Measurements from ENCODE around the gene TMEM100. TPM values are rescaled to one million over a fixed set of nuclear protein-coding genes. Genes with fewer than 3 reads are reported as not detected.
A peak's percentile ranks its signal among the peaks of the same experiment; 100 is the strongest.

The TMEM100 gene
- total RNA-seq, 2 donors from 2014 or later: 11.8 to 15.1 TPM

DNA sequence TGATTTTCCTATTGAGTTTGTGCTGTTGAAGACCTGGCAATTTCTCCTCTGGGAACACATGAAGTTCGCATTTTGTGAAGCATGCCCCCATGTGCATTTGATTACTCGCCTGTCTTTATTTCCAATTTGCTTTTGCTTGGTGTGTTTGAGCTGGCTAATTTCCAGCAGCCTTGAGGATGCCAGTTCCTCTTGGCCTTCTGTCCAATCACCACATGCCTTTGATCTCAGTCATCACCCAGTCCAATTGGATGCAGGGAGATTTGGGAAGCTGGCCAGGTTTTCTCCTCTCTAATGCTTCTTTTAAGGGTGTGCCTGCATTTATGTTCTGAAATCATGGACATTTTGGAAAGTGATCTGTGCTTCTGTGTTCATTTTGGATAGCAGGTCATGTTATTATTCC, 3.8 kb upstream of the TMEM100 start:
- no peak for DNase-seq (ENCODE audit: low spot score)
- intact Hi-C loops (cut with DNase I): no loop called here

DNA sequence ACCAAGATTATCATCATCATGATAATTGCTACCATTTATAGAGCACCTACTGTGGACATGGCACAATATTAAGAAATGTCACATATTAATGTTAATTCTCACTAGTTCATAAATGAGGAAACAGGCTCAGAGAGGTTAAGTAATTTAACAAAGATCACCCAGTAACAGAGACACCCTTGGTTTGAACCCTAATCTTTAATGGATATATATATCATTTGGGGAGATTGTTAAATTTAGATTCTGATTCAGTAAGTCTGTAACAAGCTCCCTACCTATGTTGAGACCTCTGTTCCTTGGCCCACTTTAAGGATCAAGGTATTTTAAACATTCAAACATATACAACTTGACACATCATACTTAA, 804 bp upstream of the TMEM100 start:
- intact Hi-C loops (cut with DNase I): no loop called here

DNA sequence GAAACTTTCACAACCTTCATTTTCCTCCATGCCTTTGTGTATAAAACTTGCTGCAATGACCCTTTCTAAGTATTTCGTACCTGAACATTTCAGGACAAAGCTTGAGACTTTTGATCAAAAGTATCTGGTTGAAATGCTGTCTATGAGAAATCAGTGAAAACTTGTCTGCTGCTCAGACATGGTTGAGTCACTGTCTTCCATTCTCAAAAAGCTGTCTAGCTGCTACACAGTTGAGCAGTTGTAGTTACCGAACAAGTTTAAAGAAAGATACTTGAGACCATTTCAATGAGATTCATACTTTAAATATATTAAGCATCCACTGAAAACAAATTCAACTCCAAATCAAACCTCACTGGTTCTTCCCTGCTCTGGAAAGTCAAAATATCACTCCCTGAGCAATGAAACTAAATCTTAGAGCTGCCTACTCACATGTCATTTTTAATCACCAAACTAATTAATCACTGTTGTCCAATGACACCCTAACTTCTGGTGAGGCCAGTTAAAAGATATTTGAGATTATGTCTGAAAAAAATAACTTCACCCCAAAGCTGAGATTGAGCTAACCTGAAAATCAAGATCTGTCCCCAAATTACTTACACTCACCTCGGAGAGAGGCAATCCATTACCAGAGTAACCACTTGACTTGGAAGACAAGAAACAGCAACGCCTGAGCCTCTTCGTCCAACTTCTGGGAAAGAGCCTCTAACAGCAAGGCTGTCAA, 488 bp downstream of the TMEM100 start:
- intact Hi-C loops (cut with DNase I): no loop called here
- no peak for DNase-seq (ENCODE audit: low spot score)

More for the DNA sequence above, 804 bp upstream of the TMEM100 start:
- no peak for DNase-seq (ENCODE audit: low spot score)

DNA sequence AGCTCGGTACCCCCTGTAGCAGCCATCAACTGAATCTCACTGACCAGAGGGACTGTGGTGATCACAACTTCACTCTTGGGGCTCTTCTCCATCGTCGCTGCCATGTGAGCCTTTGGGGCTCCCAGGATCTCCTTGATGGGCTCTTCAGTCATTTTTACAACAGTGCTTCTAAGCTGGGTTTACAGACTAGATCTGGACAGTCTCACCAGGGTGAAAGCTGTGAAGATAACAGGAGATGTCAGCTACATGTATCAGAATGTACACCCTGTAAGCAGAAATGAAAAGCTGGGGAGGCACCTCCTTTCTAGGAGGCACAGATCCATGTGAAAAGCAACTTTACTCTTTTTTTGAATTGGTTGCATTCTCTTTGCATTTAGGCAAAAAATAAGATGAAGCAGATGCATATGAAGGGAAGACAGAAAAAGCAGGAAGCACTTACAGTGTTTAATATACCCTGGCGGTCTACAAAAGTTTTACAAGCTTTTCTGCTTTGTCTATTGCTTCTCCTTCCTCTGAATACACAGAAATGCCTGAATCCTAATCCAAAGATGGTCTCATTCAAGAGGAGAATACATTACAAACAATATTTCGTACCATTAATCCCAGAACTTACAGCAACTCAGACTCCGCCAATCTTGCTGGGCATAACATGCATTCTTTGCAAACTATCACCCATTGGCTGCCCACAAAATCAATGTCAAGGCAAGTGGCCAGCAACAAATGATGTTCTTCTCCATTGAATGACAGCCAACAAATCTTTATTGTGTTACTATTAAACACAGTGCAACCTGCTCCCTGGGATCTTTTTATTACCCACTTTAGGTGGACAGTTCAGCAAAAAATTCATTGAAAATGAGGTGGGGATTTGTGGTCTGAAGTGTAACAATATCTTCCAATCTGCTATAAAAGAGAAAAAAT, 1.5 kb downstream of the TMEM100 start:
- intact Hi-C loops (cut with DNase I): no loop called here
- no peak for DNase-seq (ENCODE audit: low spot score)

DNA sequence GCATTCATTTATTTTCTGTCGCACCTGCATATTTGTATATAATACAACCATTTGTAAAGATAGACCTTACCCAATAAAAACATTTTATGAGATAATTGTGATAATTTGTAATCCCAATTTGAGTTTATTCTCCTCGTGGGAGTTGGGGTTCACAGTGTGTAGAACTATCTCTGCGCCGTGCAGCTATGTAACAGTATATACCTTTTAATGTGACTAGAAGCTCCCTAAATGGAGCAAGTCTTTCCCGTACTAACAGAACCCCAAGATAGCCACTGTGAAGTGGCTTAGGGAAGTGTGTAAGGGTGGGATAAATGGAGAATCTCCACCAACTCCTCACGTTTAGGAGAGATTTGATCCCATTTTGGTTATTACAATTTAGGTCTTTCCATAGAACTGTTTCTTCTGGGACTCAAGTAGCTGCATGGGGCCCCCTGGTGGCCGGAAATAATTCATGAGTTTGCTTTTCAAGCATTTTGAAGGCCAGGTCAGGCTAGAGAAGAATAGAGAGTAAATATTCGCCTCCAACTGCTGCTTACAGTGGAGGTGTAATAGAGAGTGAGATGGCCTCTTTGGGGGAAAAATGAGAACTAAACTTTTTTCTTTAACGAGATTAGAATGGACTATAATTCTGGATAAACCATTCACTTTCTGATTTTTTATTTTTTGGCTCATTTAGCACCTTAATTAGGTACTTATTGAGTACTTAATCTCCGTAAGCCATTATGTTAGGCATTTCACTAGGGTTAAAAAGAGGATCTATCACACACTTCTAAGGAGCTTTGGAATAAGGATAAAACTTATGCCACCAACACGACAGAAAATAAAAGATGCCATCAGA, 4.5 kb downstream of the TMEM100 start:
- peak; percentile 91 for DNase-seq (ENCODE audit: low spot score)
- intact Hi-C loops (cut with DNase I): no loop called here

DNA sequence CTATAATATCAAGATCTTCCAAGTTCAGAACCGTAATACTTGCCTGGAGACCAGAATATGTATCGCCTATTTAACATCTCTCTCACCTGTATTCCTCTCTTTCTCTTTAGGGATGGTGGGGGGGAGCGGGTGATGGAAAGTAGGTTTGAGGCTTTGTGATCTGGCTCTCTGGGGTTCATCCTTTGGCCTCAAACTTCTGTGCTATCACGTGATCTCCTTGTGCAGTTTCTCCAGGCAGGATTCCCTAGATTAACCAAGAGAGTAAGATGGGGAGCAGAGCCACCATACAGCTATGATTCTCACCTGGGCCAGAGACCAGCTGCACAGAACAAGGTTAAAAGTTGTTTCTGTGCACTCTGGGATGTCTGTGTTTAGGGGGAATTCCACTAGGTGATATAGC, 5.2 kb downstream of the TMEM100 start:
- intact Hi-C loops (cut with DNase I): no loop called here

DNA sequence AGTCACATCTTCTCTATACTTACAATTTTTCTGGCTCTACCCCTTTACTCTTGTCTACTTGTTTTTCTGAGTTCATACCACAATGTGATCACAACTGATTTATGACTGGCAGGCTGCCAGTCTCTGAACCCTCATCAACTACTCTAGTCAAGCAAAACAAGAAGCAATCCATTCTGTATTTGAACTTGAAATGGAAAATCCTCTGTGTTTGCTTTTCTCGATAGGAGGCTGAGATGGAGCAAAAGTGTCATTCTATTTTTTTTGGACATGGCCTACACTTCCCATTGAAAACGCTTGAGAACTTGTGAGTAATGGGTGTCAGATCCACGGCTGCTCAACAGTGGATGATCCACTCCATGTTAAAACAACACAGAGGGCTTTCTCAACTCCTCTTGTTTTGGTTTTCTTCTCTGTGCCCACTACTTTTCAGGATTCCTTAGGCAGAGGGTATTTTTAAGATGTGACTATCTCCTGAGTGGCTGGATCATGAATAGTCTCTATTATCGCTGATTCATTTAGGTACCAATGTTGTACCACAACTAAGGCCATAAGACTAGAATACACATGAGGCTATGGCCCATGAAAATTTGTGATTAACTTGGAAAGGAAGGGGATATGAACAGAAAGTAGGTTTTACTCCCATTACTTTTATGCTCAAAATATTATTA, 11.7 kb downstream of the TMEM100 start:
- DNase-seq (ENCODE audit: low spot score): no peak
- intact Hi-C loops (cut with DNase I): no loop called here

More for the DNA sequence above, 5.2 kb downstream of the TMEM100 start:
- DNase-seq (ENCODE audit: low spot score): no peak

DNA sequence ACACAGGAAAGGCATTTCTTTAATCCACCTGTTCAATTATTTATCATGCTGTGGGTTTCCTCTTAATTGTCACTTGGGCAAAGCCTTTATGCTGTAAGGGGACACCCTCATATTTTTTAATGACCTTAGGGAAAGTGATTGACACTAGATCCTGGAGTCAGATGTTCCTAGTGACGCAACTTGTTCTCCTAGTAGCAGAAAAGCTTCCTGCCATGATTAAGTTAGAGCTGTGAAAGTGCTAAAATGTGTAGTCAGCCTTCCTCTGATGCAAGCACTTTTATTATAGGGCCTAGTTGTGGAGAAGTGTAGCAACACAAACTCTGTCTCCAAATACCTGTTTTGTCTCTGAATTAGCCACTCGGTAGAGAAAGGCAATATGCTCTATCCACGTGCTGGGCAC, 12.3 kb downstream of the TMEM100 start:
- DNase-seq (ENCODE audit: low spot score): no peak
- intact Hi-C loops (cut with DNase I): no loop called here

DNA sequence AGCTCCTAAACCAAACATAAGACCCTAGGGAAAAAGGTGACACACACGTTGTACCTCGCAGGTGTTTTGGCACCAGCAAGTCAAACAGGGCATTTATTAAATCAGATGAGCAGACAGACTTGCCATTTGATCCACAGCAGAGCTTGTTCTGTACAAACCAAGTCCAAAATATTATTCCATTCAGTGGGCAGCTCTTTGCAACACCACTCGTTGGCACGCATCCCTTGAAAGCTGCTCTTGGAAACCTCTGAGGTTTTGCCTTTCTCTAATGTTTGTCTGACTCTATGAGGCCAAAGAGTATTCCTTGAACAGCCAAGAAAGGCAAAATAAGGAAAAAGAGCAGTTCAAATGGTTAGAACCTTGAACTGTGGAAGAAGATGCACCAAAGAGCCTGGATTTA, 12.7 kb downstream of the TMEM100 start:
- intact Hi-C loops (cut with DNase I): no loop called here
- DNase-seq (ENCODE audit: low spot score): no peak

DNA sequence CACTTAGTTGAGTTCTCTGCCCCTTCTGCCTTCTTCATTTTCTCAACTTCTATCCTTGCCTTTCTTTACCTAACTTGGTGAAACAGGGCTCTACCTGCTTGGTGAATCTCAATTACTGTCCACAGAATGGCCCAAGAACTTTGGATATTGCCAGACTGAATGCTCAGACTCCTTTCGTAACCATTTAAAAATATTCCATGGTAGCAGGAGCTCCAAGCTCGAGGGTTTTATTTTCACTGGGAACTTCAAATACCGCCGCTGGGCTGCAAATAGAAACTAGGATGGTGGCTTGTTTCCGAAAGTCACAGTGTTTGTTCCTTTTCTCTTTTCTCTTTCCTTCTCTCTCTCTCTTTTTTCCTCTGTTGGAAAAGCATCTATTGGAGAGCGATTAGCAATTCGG, 13.2 kb downstream of the TMEM100 start:
- intact Hi-C loops (cut with DNase I): no loop called here
- DNase-seq (ENCODE audit: low spot score): no peak

DNA sequence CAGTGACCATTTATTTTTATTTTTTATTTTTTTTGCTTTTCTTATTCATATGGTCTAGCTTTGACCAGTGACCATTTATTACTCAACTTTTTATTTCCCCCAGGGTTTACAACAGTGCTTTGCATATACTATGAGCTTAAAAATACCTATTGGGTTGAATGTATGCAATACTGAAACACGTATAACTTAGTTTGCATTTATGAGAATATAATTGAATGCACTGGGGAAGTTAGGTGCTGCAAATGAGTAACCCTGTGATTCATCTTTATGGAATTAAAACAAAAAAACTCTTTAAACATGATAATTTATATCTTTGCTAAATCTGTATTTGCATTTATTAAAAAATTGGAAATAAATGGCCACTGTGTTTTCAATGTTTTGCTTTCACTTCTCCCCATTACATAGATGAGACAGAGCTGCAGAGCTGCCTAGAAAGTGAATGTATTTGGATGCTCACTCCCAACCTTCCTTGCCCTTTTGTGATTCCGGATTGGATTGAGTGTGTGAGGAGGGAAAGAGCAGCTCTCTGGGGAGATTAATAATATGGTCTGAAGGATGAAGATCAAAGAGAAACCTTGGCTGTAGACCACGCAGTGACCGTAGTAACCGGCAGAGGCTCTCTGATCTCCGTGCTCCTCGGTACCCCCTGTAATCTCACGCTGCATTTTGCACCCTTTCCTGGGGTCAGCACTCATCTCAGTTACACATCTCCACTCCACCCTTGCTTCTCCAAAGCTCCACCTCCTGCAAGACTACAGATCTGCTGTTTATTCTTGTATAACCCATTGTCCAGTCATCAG, 14.3 kb downstream of the TMEM100 start:
- DNase-seq (ENCODE audit: low spot score): no peak
- intact Hi-C loops (cut with DNase I): no loop called here

DNA sequence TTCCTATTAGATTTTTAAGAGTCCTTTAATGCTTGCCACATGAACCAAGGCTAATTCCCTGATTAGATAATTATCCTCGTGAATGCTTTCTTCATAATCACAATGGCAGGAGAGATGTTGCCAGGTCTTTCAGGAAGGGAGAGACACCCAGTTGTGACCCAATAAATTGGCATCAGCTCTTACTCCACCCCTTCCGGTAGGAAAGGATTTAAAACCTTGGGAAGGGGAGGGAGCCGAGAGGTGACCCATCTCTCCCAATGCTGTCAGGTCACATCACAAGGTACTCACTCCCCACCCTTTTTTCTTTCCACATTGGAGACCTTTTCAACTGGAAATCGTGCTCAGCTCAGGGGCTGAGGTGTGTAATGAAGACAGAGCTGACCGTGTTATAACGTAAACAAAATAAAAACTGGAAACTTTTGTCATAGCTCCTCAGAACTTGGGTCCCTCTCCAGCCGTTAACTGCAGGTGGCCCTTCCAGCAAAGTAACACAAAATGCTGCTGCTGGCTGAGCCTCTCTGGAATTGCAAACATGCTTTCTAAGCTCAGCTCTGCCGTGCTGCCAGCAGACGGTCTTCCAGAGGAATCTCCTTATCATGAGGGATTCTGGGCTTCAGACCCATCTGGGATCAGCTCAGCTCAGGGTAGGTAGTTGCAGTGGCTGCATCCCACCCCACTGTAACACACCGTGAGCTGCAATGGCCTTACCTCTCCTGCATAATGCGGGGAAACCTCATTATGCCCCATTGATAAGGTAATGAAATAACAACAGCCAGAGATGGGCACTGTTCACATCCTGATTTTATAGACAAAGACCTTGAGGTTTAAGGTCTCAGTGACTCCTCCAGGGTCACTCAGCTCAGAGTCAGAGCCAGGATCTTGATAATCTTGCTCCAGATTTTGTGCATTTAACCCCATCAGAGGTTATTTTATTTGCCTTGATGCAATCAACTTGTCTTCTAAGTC, 15.6 kb downstream of the TMEM100 start:
- DNase-seq (ENCODE audit: low spot score): no peak
- intact Hi-C loops (cut with DNase I): no loop called here

DNA sequence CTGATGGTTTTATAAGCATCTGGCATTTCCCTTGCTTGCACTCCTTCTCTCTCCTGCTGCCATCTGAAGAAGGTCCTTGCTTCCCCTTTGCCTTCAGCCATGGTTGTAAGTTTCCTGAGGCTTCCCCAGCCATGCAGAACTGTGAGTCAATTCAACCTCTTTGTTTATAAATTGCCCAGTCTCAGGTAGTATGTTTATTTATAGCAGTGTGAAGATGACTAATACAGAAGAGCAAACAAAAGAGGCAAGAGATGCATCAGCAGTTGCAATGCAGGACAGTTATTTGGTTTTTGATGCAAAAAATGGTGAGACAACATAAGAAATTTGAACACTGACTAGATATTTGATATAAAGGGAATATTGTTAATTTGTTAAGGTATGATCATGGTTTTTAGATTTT, 16.8 kb downstream of the TMEM100 start:
- DNase-seq (ENCODE audit: low spot score): no peak
- intact Hi-C loops (cut with DNase I): no loop called here

DNA sequence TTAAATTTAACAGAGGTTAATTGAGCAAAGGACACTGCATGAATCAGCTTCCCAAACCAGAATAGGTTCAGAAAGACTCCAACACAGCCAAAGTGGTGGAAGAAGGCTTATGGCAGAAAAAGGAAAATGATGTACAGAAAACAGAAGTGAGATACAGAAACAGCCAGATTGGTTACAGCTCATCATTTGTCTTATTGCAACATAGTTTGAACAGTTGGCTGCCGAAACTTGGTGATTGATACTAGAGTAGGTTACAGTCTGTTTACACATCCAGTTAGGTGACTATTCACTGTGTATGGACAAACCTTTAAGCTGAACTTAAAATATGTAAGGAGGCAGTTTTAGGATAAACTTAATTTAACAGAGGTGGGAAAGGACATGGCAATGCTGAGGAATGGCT, 18.3 kb downstream of the TMEM100 start:
- intact Hi-C loops (cut with DNase I): no loop called here
- DNase-seq (ENCODE audit: low spot score): no peak

DNA sequence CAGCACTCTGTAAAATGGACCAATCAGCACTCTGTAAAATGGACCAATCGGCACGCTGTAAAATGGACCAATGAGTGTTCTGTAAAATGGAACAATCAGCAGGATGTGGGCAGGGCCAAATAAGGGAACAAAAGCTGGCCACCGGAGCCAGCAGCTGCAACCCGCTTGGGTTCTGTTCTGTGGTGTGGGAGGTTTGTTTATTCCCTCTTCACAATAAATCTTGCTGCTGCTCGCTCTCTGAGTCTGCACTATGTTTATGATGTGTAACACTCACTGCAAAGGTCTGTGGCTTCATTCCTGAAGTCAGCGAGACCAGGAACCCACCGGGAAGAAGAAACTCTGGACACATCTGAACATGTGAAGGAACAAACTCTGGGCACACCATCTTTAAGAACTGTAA, 20.5 kb downstream of the TMEM100 start:
- DNase-seq (ENCODE audit: low spot score): no peak
- intact Hi-C loops (cut with DNase I): no loop called here

DNA sequence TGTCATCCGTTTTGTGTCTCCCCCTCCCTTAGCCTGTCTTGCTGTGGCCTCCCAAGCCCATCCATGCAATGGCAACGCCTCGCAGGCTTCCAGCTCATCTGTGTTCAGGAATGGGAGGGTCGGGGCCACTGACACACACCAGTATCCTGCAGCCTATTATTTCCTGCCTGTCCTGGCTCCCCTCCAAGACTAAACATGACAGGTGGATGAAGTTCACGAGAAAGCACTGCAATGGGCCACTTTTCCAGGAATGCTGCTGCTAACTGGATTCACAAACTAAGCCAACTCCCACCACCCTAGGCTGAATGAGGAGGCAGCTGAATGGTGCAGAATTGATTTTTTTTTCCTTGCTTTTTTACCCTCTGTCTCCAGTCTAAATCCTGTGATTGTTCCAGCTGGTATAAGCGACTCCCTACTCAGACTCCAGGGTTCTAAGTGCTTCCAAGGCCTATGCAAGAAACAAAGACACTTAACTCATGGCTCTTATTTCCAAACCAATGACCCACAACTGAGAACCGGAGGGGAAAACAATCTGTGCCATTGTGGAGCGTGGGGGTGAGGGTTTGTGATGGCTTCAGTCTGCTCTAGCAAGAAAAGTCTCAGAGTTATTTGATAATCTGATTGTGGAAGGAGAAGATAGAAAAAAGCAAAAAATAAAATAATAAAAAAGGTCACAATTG, 23.3 kb downstream of the TMEM100 start:
- no peak for DNase-seq (ENCODE audit: low spot score)
- intact Hi-C loops (cut with DNase I): no loop called here

Data from posterior vena cava (tissue), 2 donors.